Loucy (cell line): ENCODE measurements around the gene PPP1R26.

Experiments
- H2AFZ ChIP-seq: fragments of 200-600 bp; sonication (generic); 2 replicates; pipeline ENCODE4 v1.6.0; 2016; ENCODE audit warnings: antibody characterized with exemption, mild to moderate bottlenecking, low read length, moderate library complexity
- H3F3A ChIP-seq: fragments of 200-600 bp; 2 replicates; pipeline ENCODE4 v1.6.0; 2016; ENCODE audit warnings: antibody characterized with exemption, low read depth, mild to moderate bottlenecking
- H3K27me3 ChIP-seq: fragments of 200-600 bp; sonication (generic); 2 replicates; pipeline ENCODE4 v1.6.1; 2014; ENCODE audit warnings: low read length, mild to moderate bottlenecking; ENCODE audit not compliant: insufficient read depth, poor library complexity, severe bottlenecking
- H3K36me3 ChIP-seq: fragments of 200-600 bp; sonication (generic); 2 replicates; pipeline ENCODE4 v1.6.1; 2016; ENCODE audit warnings: low read length; ENCODE audit not compliant: insufficient read depth
- H3K4me1 ChIP-seq: fragments of 200-600 bp; sonication (generic); 2 replicates; pipeline ENCODE4 v1.5.1; 2014; ENCODE audit warnings: low read length, mild to moderate bottlenecking; ENCODE audit not compliant: insufficient read depth, poor library complexity, severe bottlenecking
- H3K4me2 ChIP-seq: fragments of 200-600 bp; sonication (generic); 2 replicates; pipeline ENCODE4 v1.6.0; 2014; ENCODE audit warnings: antibody characterized with exemption, low read length, low read depth, mild to moderate bottlenecking; ENCODE audit not compliant: poor library complexity, severe bottlenecking
- H3K4me3 ChIP-seq: fragments of 200-600 bp; sonication (generic); 2 replicates; pipeline ENCODE4 v1.5.1; 2014; ENCODE audit warnings: low read length, mild to moderate bottlenecking, mixed read lengths; ENCODE audit not compliant: poor library complexity, severe bottlenecking
- H3K79me2 ChIP-seq: fragments of 200-600 bp; sonication (generic); 2 replicates; pipeline ENCODE4 v1.6.1; 2014; ENCODE audit warnings: low read length; ENCODE audit not compliant: insufficient read depth
- H3K9ac ChIP-seq: fragments of 200-600 bp; sonication (generic); 2 replicates; pipeline ENCODE4 v1.6.0; 2014; ENCODE audit warnings: mild to moderate bottlenecking, low read depth, low read length, moderate library complexity; ENCODE audit not compliant: poor library complexity, severe bottlenecking
- H3K9me2 ChIP-seq: fragments of 200-600 bp; sonication (generic); replicated peaks from 2 replicates; pipeline ENCODE4 v1.6.1; 2016; ENCODE audit warnings: low read depth, low read length, mixed read lengths
- H3K9me3 ChIP-seq: fragments of 200-600 bp; sonication (generic); 2 replicates; pipeline ENCODE4 v1.6.1; 2014; ENCODE audit warnings: mild to moderate bottlenecking, antibody characterized with exemption, low read length, low read depth; ENCODE audit not compliant: insufficient read depth
- H4K20me1 ChIP-seq: fragments of 200-600 bp; sonication (generic); 2 replicates; pipeline ENCODE4 v1.6.0; 2014; ENCODE audit warnings: antibody characterized with exemption, low read length, mild to moderate bottlenecking; ENCODE audit not compliant: insufficient read depth, poor library complexity, severe bottlenecking
- EZH2phosphoT487 ChIP-seq: fragments of 200-600 bp; IDR thresholded peaks from 2 replicates; pipeline ENCODE4 v1.6.1; 2018; ENCODE audit warnings: antibody characterized with exemption, mild to moderate bottlenecking, moderate library complexity, borderline replicate concordance
- TF ChIP-seq, protein P1 (sequence below): fragments of 200-600 bp; sonication (generic); conservative IDR thresholded peaks from 2 replicates; pipeline ENCODE4 v1.5.1; 2014; ENCODE audit warnings: mild to moderate bottlenecking, antibody characterized with exemption, low read length

The PPP1R26 gene

DNA sequence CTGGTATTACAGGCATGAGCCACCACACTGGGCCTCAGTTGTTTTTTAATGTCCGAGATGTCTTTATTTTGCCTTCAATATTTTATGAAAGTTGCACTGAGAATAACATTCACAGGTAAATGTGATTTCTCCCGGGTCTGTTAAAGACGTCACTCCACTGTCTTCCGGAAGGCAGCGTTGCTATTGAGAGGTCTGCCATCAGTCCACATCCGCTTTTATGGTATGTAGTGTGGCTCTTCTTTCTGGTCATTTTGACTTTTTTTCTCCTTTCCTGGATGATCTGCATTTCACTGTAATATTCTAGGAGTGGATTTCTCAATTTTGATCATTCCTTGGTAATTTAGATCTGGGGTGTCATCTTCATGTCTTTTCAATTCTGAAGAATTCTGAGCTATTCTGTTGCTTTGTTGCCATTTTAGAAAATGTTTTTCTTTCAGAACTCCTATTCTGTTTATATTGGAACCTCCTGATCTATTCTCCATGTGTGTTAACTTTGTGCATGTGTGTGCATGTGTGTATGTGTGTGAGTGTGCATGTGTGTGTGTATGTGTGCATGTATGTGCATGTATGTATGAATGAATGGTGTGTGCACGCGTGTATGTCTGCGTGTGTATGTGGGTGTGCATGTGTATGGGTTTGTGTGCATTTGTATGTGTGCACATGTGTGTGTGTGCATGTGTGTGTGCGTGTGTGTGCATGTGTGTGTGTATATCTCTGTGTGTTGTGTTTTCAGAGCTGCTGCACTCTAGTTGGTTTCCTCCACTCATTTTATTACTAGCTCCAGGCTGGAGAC lies 39.8 kb downstream of the PPP1R26 start:
- no peaks in the 10 kb centered on the region for H3K9me3 ChIP-seq
- no peaks in the 10 kb centered on the region for H3K36me3 ChIP-seq
- H4K20me1 ChIP-seq: no peaks in the 10 kb centered on the region
- no peaks in the 10 kb centered on the region for H3K27me3 ChIP-seq
- no peak overlapping the region for H3K9ac ChIP-seq
- H3K79me2 ChIP-seq: no peaks in the 10 kb centered on the region
- H3K4me2 ChIP-seq: no peak overlapping the region
- TF ChIP-seq EZH2phosphoT487: no peak
- TF ChIP-seq, protein P1, sequence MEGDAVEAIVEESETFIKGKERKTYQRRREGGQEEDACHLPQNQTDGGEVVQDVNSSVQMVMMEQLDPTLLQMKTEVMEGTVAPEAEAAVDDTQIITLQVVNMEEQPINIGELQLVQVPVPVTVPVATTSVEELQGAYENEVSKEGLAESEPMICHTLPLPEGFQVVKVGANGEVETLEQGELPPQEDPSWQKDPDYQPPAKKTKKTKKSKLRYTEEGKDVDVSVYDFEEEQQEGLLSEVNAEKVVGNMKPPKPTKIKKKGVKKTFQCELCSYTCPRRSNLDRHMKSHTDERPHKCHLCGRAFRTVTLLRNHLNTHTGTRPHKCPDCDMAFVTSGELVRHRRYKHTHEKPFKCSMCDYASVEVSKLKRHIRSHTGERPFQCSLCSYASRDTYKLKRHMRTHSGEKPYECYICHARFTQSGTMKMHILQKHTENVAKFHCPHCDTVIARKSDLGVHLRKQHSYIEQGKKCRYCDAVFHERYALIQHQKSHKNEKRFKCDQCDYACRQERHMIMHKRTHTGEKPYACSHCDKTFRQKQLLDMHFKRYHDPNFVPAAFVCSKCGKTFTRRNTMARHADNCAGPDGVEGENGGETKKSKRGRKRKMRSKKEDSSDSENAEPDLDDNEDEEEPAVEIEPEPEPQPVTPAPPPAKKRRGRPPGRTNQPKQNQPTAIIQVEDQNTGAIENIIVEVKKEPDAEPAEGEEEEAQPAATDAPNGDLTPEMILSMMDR: no peak
- H2AFZ ChIP-seq: no peak overlapping the region
- no peak overlapping the region for H3K4me3 ChIP-seq
- no peaks in the 10 kb centered on the region for H3K4me1 ChIP-seq
- H3F3A ChIP-seq: no peaks in the 10 kb centered on the region
- H3K9me2 ChIP-seq: no peaks in the 10 kb centered on the region

DNA sequence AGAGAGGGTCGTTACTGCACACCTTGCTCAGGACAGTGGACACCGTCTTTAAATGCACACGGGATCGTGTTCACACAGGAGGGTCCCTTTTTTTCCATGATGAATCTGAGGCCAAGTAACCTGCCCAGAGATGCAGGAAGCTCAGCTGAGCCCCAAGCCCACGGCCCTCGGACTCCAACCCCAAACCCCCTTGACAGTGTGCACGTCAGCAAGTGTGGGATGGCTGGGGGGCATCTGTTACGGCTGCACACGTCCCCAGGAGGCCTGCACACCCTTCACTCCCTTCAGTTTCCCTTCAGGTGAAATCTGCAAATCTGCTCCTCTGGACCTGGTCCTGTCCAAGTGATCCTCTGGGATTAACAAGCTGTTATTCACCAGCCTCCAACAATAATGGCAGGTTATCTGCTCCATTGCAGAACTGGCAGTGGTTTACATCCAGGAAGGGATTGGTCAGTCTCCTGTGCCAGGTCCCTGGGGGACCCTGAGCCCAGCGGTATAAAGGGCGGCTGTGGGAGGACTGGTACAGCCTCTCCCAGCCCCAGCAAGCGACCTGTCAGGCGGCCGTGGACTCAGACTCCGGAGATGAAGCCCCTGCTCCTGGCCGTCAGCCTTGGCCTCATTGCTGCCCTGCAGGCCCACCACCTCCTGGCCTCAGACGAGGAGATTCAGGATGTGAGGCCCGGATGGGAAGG lies 41.5 kb downstream of the PPP1R26 start, which contains the start of gene LCN1:
LCN1 (plus strand) TSS at position 525 of the 692 bp plus-strand sequence; CDS start at position 583, 58 bp downstream.
- Histone ChIP-seq H3K4me1 (no peaks in the 10 kb centered on the region), H4K20me1 (no peaks in the 10 kb centered on the region), H3K9ac (no peak within 1 kb of the TSS), H2AFZ (no peak within 1 kb of the TSS), H3K4me3 (no peak within 1 kb of the TSS), H3K9me3 (peaks cover 3% of the 10 kb centered on the region; the same call in 1 of the 2 replicates), H3F3A (no peaks in the 10 kb centered on the region), H3K27me3 (no peaks in the 10 kb centered on the region), H3K36me3 (no peaks in the 10 kb centered on the region), H3K79me2 (no peaks in the 10 kb centered on the region), H3K4me2 (no peak within 1 kb of the TSS), H3K9me2 (no peaks in the 10 kb centered on the region)
- TF ChIP-seq EZH2phosphoT487: no peak
- TF ChIP-seq, protein P1: no peak

DNA sequence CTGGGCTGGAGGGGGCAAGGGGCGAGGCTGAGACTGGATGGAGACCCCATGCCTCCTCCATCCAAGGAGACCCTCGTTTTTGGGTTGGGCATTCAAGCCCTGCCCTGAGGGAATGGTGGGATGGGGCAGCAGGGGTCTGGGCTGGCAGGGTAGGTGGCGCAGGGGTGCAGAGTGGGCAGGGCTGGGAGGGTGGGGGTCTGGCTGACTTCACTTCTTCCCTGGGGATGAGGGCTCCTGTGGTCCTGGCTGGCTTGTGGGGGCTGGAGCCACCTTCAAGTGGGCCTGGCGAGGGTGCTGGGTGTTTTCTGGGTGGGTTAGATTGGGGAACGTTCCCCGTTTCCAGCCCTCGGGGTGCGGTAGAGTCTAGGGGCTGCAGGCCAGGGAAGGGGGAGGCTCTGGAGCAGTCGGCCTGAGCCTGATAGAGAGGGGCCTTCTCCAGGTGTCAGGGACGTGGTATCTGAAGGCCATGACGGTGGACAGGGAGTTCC lies 42.1 kb downstream of the PPP1R26 start:
- no peaks in the 10 kb centered on the region for H3K9me2 ChIP-seq
- H3K9me3 ChIP-seq: peaks cover 3% of the 10 kb centered on the region; the same call in 1 of the 2 replicates
- H3K79me2 ChIP-seq: no peaks in the 10 kb centered on the region
- no peak for TF ChIP-seq EZH2phosphoT487
- TF ChIP-seq, protein P1: no peak
- no peak overlapping the region for H3K9ac ChIP-seq
- H3K27me3 ChIP-seq: no peaks in the 10 kb centered on the region
- H2AFZ ChIP-seq: no peak overlapping the region
- H3F3A ChIP-seq: no peaks in the 10 kb centered on the region
- H3K4me2 ChIP-seq: no peak overlapping the region
- no peak overlapping the region for H3K4me3 ChIP-seq
- no peaks in the 10 kb centered on the region for H4K20me1 ChIP-seq
- no peaks in the 10 kb centered on the region for H3K4me1 ChIP-seq
- no peaks in the 10 kb centered on the region for H3K36me3 ChIP-seq
